GM19455 (cell line): ENCODE data around the gene KRT14.
"Not testable (repeated sequence)": the region's sequence is repeated elsewhere in the genome, so short reads cannot be mapped to it uniquely, and the experiment has no call there.

ENCODE experiments used
- ATAC-seq: cut with Tn5 transposase; IDR thresholded peaks from one replicate; pipeline ENCODE4 v1.9.1; 2021; ENCODE audit not compliant: unreplicated experiment

Gene KRT14

GRCh38 chr17:41580244-41580575 lies 6.5 kb downstream of the KRT14 start:
- ATAC-seq, result no peak

- no peak for ATAC-seq
Observed at GRCh38 chr17:41579484-41580243, 7.0 kb downstream of the KRT14 start.

- no peak for ATAC-seq
Observed at GRCh38 chr17:41578971-41579370, 7.7 kb downstream of the KRT14 start.

- no peak for ATAC-seq
Observed at GRCh38 chr17:41578538-41578937, 8.2 kb downstream of the KRT14 start.

- ATAC-seq, result not testable (repeated sequence)
Observed at GRCh38 chr17:41576740-41577139, 10.0 kb downstream of the KRT14 start.

GRCh38 chr17:41575336-41575735 lies 11.4 kb downstream of the KRT14 start:
- no peak for ATAC-seq

- no peak for ATAC-seq
Observed at GRCh38 chr17:41571561-41572434, 14.9 kb downstream of the KRT14 start, which contains the start of gene KRT9. Gene KRT9 (minus strand): TSS chr17:41572059. CDS start chr17:41571992, 67 bp downstream.

GRCh38 chr17:41567317-41567716 lies 19.4 kb downstream of the KRT14 start:
- ATAC-seq, result no peak

GRCh38 chr17:41565338-41565737 lies 21.4 kb downstream of the KRT14 start:
- ATAC-seq, result no peak

- ATAC-seq, result no peak
Observed at GRCh38 chr17:41563607-41564170, 23.0 kb downstream of the KRT14 start.

- ATAC-seq, result no peak
Observed at GRCh38 chr17:41561554-41561953, 25.1 kb downstream of the KRT14 start.

GRCh38 chr17:41559548-41559947 lies 27.1 kb downstream of the KRT14 start:
- no peak for ATAC-seq

GRCh38 chr17:41556931-41557330 lies 29.8 kb downstream of the KRT14 start:
- no peak for ATAC-seq

- no peak for ATAC-seq
Observed at GRCh38 chr17:41556306-41556705, 30.4 kb downstream of the KRT14 start.

GRCh38 chr17:41555105-41555887 lies 31.4 kb downstream of the KRT14 start:
- ATAC-seq, result no peak

GRCh38 chr17:41553987-41554680 lies 32.6 kb downstream of the KRT14 start:
- no peak for ATAC-seq

- ATAC-seq, result no peak
Observed at GRCh38 chr17:41553176-41553575, 33.5 kb downstream of the KRT14 start.

GRCh38 chr17:41552455-41552854 lies 34.2 kb downstream of the KRT14 start:
- no peak for ATAC-seq

- ATAC-seq, result no peak
Observed at GRCh38 chr17:41551365-41551764, 35.3 kb downstream of the KRT14 start.

- no peak for ATAC-seq
Observed at GRCh38 chr17:41549596-41550039, 37.1 kb downstream of the KRT14 start.
